ENCODE results near the gene STPG4.
"Not testable (repeated sequence)": the region's sequence is repeated elsewhere in the genome, so short reads cannot be mapped to it uniquely, and the experiment has no call there.

Gene STPG4, protein sequence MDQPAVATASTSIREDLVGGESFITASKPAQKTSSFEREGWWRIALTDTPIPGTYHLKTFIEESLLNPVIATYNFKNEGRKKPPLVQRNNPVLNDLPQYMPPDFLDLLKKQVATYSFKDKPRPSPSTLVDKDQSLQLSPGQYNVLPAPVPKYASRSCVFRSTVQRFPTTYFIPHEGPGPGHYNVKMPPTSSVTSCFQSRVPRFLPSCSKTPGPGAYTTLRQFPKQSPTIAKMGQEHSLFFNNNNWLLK

GRCh38 chr2:47155091-47155876 lies at the start of gene STPG4:
Gene STPG4, minus strand, starts transcription at chr2:47155308. Its CDS starts 57 bp downstream, at chr2:47155251.
- DNase-seq (ENCODE audit: low read depth in 2 of 2) = no peak

- DNase-seq (ENCODE audit: low read depth in 2 of 2) = no peak
These were observed 49.6 kb upstream of the STPG4 start for GRCh38 chr2:47204691-47205090.

DNA sequence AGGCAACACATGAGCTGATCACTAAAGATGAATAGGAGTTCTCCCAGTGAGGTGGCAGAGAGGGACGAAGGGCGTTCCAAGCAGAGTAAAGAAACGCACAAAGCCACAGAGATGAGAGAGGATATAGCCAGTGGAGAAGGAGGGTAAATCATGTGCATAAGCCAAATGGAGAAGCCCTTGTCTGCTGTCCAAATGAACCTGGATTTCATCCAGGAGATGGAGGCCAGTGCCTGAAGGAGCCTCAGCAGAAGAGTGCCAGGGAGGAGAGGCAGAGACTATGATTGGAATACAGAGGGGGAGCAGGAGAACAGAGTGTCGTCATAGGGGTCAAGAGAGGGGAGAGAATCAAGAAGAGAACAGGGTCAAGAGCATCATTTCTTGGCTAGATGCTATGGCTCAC lies 48.9 kb upstream of the STPG4 start:
- no peak for DNase-seq (ENCODE audit: low read depth in 2 of 2)

DNA sequence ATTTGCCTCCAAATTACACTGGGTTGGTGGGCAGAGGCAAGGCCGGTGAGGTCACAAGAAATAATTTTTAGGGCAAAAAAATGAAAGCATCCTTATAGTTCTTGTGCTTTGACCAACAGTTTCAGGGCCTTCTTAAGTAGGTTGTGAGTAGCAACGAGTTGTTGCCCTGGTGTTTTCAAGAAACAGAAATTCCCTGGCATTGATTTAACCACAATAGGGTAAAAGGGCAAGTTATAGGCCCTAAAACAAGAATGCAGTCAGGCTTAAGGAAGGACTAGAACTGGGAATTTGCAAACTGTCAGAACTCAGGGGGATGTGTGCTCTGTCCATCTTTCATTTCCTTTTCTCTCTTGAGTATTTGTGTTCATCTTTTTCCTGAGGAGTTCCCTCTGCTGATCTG lies 46.1 kb upstream of the STPG4 start:
- DNase-seq (ENCODE audit: low read depth in 2 of 2) = no peak

DNA sequence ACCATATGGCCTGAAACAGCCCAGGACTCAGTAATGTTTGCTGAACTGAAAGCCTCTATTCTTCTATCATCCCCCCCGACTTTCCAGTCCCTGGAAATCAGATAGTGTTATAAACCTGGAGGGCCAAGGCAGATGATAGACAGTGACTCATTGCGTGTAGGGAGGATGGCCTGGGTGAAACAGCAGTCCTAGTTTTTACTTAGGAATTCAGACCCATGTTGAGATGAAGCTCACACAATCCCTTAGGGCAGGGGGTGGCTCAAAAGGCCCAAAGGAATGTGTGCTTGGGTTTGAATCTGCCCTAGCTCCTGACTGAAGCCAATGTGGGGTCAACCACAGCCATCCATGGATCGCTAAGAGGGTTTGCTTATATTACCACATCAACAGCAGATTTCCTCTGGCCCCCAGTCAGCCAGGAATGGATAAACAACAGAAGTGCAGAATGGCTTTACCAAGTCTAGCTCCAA lies 43.9 kb upstream of the STPG4 start:
- DNase-seq (ENCODE audit: low read depth in 2 of 2) = no peak

DNA sequence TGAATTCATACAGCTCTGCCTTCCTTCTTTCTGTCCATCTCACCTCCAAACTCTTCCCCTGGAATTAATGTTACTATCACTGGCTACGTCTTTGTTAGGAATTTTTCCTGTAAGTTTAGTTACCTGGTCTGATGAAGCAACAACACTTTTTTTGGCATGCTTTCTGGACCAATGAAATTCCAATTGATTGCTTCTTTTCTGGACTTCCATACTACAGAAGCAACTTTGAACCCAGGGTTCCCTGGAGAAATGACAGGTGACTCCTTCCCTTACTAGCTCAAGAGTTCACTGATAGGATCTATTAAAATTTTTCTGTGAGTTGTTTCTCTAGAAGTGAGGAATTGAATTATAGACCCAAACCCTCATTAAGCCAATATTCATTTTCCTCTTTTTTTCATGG lies 41.4 kb upstream of the STPG4 start:
- DNase-seq (ENCODE audit: low read depth in 2 of 2) = no peak

DNA sequence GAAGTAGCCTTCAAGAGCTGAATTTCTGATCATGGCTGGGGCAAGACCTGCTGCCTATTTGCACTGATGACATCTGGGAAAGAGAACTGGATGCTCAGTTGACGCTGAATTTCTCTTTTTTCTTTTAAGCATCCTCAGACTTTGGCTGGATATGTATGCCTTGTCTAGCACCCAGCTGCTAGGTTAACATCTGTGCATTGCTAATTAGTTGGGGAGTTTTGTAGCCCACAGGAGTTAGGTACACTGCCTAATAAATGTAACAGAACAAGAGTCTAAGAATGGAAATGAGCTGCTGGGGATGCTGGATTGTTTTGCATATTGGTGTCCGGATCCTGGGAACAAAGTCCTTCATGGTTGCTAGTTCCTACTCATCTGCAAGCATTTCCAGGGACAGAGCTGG lies 40.9 kb upstream of the STPG4 start:
- DNase-seq (ENCODE audit: low read depth in 2 of 2) = no peak

GRCh38 chr2:47195148-47195547 lies 40.0 kb upstream of the STPG4 start:
- no peak for DNase-seq (ENCODE audit: low read depth in 2 of 2)

DNA sequence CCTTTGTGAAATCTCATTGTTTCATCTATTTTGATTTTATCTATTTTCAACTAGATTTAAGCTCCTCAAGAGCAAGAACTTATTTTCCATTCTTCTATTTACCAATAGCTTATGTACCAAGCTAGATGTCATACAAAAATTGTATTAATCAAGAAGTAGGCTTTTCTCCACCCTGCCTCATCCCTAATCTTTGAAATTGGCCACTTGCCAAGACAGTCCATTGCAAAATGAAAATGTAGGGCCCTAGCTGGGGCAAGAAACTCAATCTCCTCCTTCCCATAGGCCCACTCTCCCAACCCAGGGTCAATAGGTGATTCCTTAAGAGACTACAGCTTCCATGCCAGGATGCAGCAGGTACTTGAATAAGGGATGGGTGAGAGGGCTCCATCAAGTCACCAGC lies 39.3 kb upstream of the STPG4 start:
- no peak for DNase-seq (ENCODE audit: low read depth in 2 of 2)

- DNase-seq (ENCODE audit: low read depth in 2 of 2) = no peak
These were observed 38.5 kb upstream of the STPG4 start for GRCh38 chr2:47193607-47194006.

GRCh38 chr2:47190188-47190881 lies 35.2 kb upstream of the STPG4 start:
- DNase-seq (ENCODE audit: low read depth in 2 of 2) = no peak

GRCh38 chr2:47189635-47190034 lies 34.5 kb upstream of the STPG4 start:
- no peak for DNase-seq (ENCODE audit: low read depth in 2 of 2)

GRCh38 chr2:47187069-47187468 lies 32.0 kb upstream of the STPG4 start:
- no peak for DNase-seq (ENCODE audit: low read depth in 2 of 2)

- DNase-seq (ENCODE audit: low read depth in 2 of 2) = no peak
These were observed 31.2 kb upstream of the STPG4 start for GRCh38 chr2:47186351-47186750.

GRCh38 chr2:47185098-47185497 lies 30.0 kb upstream of the STPG4 start:
- not testable (repeated sequence) for DNase-seq (ENCODE audit: low read depth in 2 of 2)

GRCh38 chr2:47181176-47181575 lies 26.1 kb upstream of the STPG4 start:
- no peak for DNase-seq (ENCODE audit: low read depth in 2 of 2)

DNA sequence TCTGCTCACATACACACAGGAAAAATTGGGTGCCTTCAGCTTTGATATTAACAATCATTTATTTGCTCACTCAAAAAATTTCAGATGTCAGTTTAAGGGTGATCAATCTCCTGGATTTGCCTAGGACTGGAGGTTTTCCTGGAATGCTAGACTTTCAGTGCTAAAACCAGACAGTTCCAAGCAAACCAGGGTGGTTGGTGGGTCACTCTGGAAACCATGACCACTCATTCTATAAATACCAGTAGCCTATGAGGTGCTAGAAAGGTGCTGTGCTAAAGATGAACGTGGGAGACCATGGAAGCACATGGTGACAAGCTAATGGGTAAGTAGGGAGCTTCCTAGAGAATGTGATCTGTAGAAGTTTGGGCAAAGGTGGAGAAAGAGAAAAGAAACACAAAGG lies 25.4 kb upstream of the STPG4 start:
- no peak for DNase-seq (ENCODE audit: low read depth in 2 of 2)

DNA sequence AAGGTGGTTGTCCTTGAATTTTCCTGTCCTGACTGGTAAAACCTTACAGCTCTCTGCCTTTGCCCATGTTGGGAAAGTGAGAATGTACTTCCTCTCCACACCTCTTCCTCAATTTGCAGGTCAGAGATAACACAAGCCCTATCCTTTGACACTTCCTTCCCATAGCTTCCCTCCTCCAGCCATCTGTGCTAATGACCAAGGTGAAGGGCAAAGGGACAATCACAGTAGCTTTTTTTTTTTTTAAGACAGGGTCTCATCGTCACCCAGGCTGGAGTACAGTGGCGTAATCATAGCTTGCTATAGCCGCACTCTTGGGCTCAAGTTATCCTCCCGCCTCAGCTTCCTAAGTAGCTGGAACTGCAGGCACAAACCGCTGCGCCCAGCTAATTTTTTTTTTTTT lies 24.3 kb upstream of the STPG4 start:
- no peak for DNase-seq (ENCODE audit: low read depth in 2 of 2)

GRCh38 chr2:47178341-47178740 lies 23.2 kb upstream of the STPG4 start:
- DNase-seq (ENCODE audit: low read depth in 2 of 2) = no peak

GRCh38 chr2:47177043-47177565 lies 22.0 kb upstream of the STPG4 start:
- no peak for DNase-seq (ENCODE audit: low read depth in 2 of 2)

DNA sequence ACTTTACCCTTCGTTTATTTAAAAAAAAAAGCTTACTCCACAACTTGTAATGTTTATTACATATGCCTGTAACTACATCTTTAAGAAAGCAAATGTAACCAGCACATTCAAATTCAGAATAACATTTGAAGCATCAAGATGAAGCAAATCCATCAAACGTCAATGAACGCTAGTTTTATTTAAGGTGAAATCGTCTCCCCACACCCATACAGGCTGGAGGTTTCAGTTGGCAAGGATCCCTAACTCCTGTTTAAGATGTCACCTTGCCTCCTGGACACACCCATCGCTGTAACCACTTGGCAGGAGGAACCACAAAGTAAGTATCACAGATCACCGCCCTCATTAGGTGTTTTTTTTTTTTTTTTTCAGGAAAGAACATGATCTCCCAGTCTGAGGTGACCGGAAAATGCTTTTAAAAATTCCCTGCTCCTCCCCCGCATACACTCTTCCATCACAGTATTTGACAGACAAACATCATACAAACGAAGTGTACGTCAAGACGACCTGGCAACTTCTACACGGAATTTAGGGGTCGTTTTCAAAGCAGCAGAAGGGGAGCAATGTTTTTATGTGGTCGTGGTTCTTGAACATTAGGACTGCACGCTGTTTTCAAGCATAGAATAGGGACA lies 19.7 kb upstream of the STPG4 start:
- no peak for DNase-seq (ENCODE audit: low read depth in 2 of 2)
